Osteoblast (primary cell): ENCODE measurements around the gene NPBWR2. TPM values are rescaled to one million over a fixed set of nuclear protein-coding genes. Genes with fewer than 3 reads are reported as not detected.
A peak's percentile ranks its signal among the peaks of the same experiment; 100 is the strongest.

ENCODE experiments used
- DNase-seq: peaks from one replicate; pipeline ENCODE4 v3.0.0; 2011; ENCODE audit warnings: low spot score, mixed read lengths; ENCODE audit not compliant: insufficient read length; ENCODE audit errors: missing footprints
- H2AFZ ChIP-seq: 2 replicates; pipeline ENCODE4 v1.6.0; 2011; ENCODE audit warnings: mild to moderate bottlenecking, low read length
- H3K27ac ChIP-seq: 2 replicates; pipeline ENCODE4 v1.5.1; 2011; ENCODE audit warnings: mild to moderate bottlenecking, low read depth, low read length, moderate library complexity
- H3K27me3 ChIP-seq: 2 replicates; pipeline ENCODE4 v1.6.0; 2012; ENCODE audit warnings: mild to moderate bottlenecking, control low read depth, inconsistent platforms, low read length, moderate library complexity; ENCODE audit not compliant: insufficient read depth
- H3K36me3 ChIP-seq: 2 replicates; pipeline ENCODE4 v1.5.1; 2011; ENCODE audit warnings: mild to moderate bottlenecking, low read length, control low read depth, moderate library complexity; ENCODE audit not compliant: insufficient read depth
- H3K4me1 ChIP-seq: 2 replicates; pipeline ENCODE4 v1.5.1; 2011; ENCODE audit warnings: mild to moderate bottlenecking, low read length, control low read depth, moderate library complexity; ENCODE audit not compliant: insufficient read depth
- H3K4me2 ChIP-seq: 2 replicates; pipeline ENCODE4 v1.6.0; 2011; ENCODE audit warnings: mild to moderate bottlenecking, low read length; ENCODE audit not compliant: insufficient read depth
- H3K4me3 ChIP-seq: fragments of 200-600 bp; sonication (generic); 3 replicates; pipeline ENCODE4 v1.5.1; 2012; ENCODE audit warnings: mild to moderate bottlenecking, low read length, inconsistent platforms; ENCODE audit not compliant: insufficient read depth
- H3K79me2 ChIP-seq: 2 replicates; pipeline ENCODE4 v1.6.0; 2012; ENCODE audit warnings: mild to moderate bottlenecking, low read length, control low read depth, inconsistent platforms; ENCODE audit not compliant: insufficient read depth
- H3K9me3 ChIP-seq: 2 replicates; pipeline ENCODE4 v1.5.1; 2011; ENCODE audit warnings: low read depth, low read length, control low read depth
- H4K20me1 ChIP-seq: 2 replicates; pipeline ENCODE4 v1.6.0; 2012; ENCODE audit warnings: mild to moderate bottlenecking, low read length, control low read depth; ENCODE audit not compliant: insufficient read depth
- CTCF ChIP-seq: IDR thresholded peaks from 2 replicates; pipeline ENCODE4 v1.5.1; 2011; ENCODE audit warnings: mild to moderate bottlenecking, low read depth, low read length, moderate library complexity; ENCODE audit errors: extremely low read depth
- total RNA-seq: library from RNA; depleted of rRNA; stranded (reverse); fragments of >200 nt; gene quantifications from 2 replicates; pipeline ENCODE4 v1.2.3, GENCODE V29; 2012

Gene NPBWR2
- total RNA-seq, 1 donor: not detected

GRCh38 chr20:64115171-64115911 lies 8.0 kb upstream of the NPBWR2 start:
- TF ChIP-seq CTCF: no peak
- Histone ChIP-seq H4K20me1 (no peaks in the 10 kb centered on the region), H3K9me3 (no peaks in the 10 kb centered on the region), H3K36me3 (no peaks in the 10 kb centered on the region), H3K27me3 (peaks cover 7% of the 10 kb centered on the region), H3K4me3 (no peak overlapping the region), H3K4me2 (no peak overlapping the region), H3K79me2 (no peaks in the 10 kb centered on the region), H3K27ac (no peak overlapping the region), H2AFZ (no peak overlapping the region), H3K4me1 (no peaks in the 10 kb centered on the region)
- peak; percentile 75 for DNase-seq

- Histone ChIP-seq H3K4me2 (no peak overlapping the region), H3K4me1 (no peaks in the 10 kb centered on the region), H3K4me3 (no peak overlapping the region), H3K9me3 (no peaks in the 10 kb centered on the region), H3K27ac (no peak overlapping the region), H4K20me1 (no peaks in the 10 kb centered on the region), H3K36me3 (no peaks in the 10 kb centered on the region), H3K27me3 (peaks cover 10% of the 10 kb centered on the region), H3K79me2 (no peaks in the 10 kb centered on the region), H2AFZ (no peak overlapping the region)
- no peak for TF ChIP-seq CTCF
- peak; percentile 76 for DNase-seq
Measured at GRCh38 chr20:64114356-64114971, 7.1 kb upstream of the NPBWR2 start.

- no peaks in the 10 kb centered on the region for H3K9me3 ChIP-seq
- no peak for TF ChIP-seq CTCF
- H3K27me3 ChIP-seq: peaks cover 10% of the 10 kb centered on the region
- no peak overlapping the region for H3K4me3 ChIP-seq
- no peaks in the 10 kb centered on the region for H3K36me3 ChIP-seq
- no peaks in the 10 kb centered on the region for H3K79me2 ChIP-seq
- no peaks in the 10 kb centered on the region for H4K20me1 ChIP-seq
- no peak overlapping the region for H3K4me2 ChIP-seq
- H3K4me1 ChIP-seq: no peaks in the 10 kb centered on the region
- peak; percentile 60 for DNase-seq
- H2AFZ ChIP-seq: no peak overlapping the region
- no peak overlapping the region for H3K27ac ChIP-seq
Measured at GRCh38 chr20:64113796-64114355, 6.5 kb upstream of the NPBWR2 start.

- H3K36me3 ChIP-seq: no peaks in the 10 kb centered on the region
- H3K27me3 ChIP-seq: peaks cover 10% of the 10 kb centered on the region
- H3K9me3 ChIP-seq: no peaks in the 10 kb centered on the region
- H3K27ac ChIP-seq: no peak overlapping the region
- no peak overlapping the region for H2AFZ ChIP-seq
- H3K4me3 ChIP-seq: no peak overlapping the region
- H3K4me2 ChIP-seq: no peak overlapping the region
- DNase-seq: no peak
- TF ChIP-seq CTCF: no peak
- H3K79me2 ChIP-seq: no peaks in the 10 kb centered on the region
- H3K4me1 ChIP-seq: no peaks in the 10 kb centered on the region
- no peaks in the 10 kb centered on the region for H4K20me1 ChIP-seq
Measured at GRCh38 chr20:64113444-64113775, 6.0 kb upstream of the NPBWR2 start.
